Dendritic cell treated with granulocyte-macrophage colony-stimulating factor and Interleukin-4, amounts not matched to agents 40 ng/mL and 50 ng/mL, for 4 days (primary cell): ENCODE data around the gene ATP2B2.

ENCODE experiments used
- H3K27ac Mint-ChIP-seq: one replicate; pipeline ENCODE4 v1.8.0; 2022; ENCODE audit warnings: mild to moderate bottlenecking, mixed read lengths
- H3K27me3 Mint-ChIP-seq: one replicate; pipeline ENCODE4 v1.8.0; 2022; ENCODE audit warnings: mild to moderate bottlenecking, mixed read lengths
- H3K36me3 Mint-ChIP-seq: one replicate; pipeline ENCODE4 v1.8.0; 2022; ENCODE audit warnings: low read depth, mixed read lengths
- H3K4me1 Mint-ChIP-seq: one replicate; pipeline ENCODE4 v1.8.0; 2022; ENCODE audit warnings: low read depth, mixed read lengths
- H3K4me3 Mint-ChIP-seq: one replicate; pipeline ENCODE4 v1.8.0; 2022; ENCODE audit warnings: mild to moderate bottlenecking, moderate library complexity, mixed read lengths
- H3K9me3 Mint-ChIP-seq: one replicate; pipeline ENCODE4 v1.8.0; 2022; ENCODE audit warnings: mixed read lengths
- intact Hi-C: fragments of 100-400 bp; cut with micrococcal nuclease; formaldehyde crosslinking; loops from one replicate; pipeline ENCODE4 v1.15.0; 2022

The ATP2B2 gene

DNA sequence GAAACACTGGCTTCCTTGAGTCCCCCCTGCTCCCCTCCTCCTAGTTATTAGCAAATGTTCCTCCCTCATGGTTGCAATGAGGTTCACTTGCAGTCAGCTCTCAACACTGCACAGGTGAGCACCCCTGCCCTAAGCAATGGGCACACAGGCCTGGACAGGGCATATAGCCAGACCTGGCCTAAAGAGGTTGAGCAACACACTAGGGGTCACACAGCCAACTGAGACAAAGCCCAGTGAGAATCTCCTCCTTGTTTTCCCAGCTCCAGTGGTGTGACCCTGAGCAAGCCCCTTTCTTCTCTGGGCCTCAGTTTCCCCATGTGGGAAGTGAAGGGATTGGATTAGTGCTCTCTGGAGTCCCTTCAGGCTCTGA, 49.9 kb downstream of the ATP2B2 start:
- Mint-ChIP-seq H3K4me3 (no peak overlapping the region), H3K27me3 (peaks cover 22% of the 10 kb centered on the region), H3K27ac (no peak overlapping the region), H3K36me3 (no peaks in the 10 kb centered on the region), H3K4me1 (peaks cover 18% of the 10 kb centered on the region), H3K9me3 (no peaks in the 10 kb centered on the region)
- intact Hi-C loops: no loop called here

DNA sequence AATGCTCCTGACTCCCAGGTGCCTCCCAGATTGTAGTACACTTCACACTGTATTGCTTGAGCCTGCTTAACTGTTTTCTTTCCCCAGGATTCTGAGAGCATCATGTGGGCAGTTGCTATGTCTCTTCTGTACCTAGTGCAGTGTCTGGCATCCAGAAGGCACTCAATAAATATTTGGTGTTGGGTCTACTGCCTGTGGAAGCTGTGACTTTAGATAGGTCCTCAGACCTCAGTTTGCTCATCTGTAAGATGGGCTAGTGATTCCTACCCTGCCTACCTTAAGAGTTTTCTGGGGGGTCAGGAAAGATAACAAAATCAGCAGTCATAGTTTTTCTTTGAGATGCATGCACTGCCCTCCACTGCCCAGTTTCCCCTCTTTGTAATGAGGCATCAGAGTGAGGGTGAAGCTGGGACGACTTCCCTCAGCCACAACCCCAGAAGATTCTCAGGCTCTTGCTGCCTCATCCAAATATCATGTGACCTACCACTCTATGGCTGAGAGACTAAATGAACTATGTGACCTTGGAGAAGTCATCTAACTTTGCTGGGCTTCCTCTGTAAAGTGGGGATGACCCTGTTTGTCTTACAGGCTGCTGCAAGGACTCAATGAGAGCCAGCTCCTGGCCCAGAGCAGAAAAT, 50.4 kb downstream of the ATP2B2 start:
- Mint-ChIP-seq H3K4me1 (peaks cover 18% of the 10 kb centered on the region), H3K27ac (no peak overlapping the region), H3K9me3 (no peaks in the 10 kb centered on the region), H3K4me3 (no peak overlapping the region), H3K27me3 (peaks cover 22% of the 10 kb centered on the region), H3K36me3 (no peaks in the 10 kb centered on the region)
- intact Hi-C loops: no loop called here

GRCh38 chr3:10453431-10454163, 51.8 kb downstream of the ATP2B2 start:
- Mint-ChIP-seq H3K4me1 (peaks cover 18% of the 10 kb centered on the region), H3K9me3 (no peaks in the 10 kb centered on the region), H3K27me3 (peaks cover 16% of the 10 kb centered on the region), H3K4me3 (no peak overlapping the region), H3K36me3 (no peaks in the 10 kb centered on the region), H3K27ac (no peak overlapping the region)
- intact Hi-C loops: no loop called here

- H3K4me3 Mint-ChIP-seq: no peak overlapping the region
- no peaks in the 10 kb centered on the region for H3K36me3 Mint-ChIP-seq
- H3K4me1 Mint-ChIP-seq: no peaks in the 10 kb centered on the region
- H3K27ac Mint-ChIP-seq: no peak overlapping the region
- H3K9me3 Mint-ChIP-seq: no peaks in the 10 kb centered on the region
- H3K27me3 Mint-ChIP-seq: peaks cover 13% of the 10 kb centered on the region
- intact Hi-C loops: no loop called here
Measured at GRCh38 chr3:10450494-10451440, 54.6 kb downstream of the ATP2B2 start.

GRCh38 chr3:10449436-10449835, 56.0 kb downstream of the ATP2B2 start:
- Mint-ChIP-seq H3K36me3 (no peaks in the 10 kb centered on the region), H3K9me3 (no peaks in the 10 kb centered on the region), H3K4me1 (no peaks in the 10 kb centered on the region), H3K27me3 (peaks cover 15% of the 10 kb centered on the region), H3K4me3 (no peak overlapping the region), H3K27ac (no peak overlapping the region)
- intact Hi-C loops: no loop called here

- no peaks in the 10 kb centered on the region for H3K36me3 Mint-ChIP-seq
- H3K4me3 Mint-ChIP-seq: no peak overlapping the region
- peaks cover 19% of the 10 kb centered on the region for H3K27me3 Mint-ChIP-seq
- intact Hi-C loops: no loop called here
- no peak overlapping the region for H3K27ac Mint-ChIP-seq
- no peaks in the 10 kb centered on the region for H3K9me3 Mint-ChIP-seq
- H3K4me1 Mint-ChIP-seq: peaks cover under 1% of the 10 kb centered on the region
Measured at GRCh38 chr3:10448544-10448943, 56.8 kb downstream of the ATP2B2 start.

- H3K4me1 Mint-ChIP-seq: peaks cover 6% of the 10 kb centered on the region
- no peaks in the 10 kb centered on the region for H3K9me3 Mint-ChIP-seq
- intact Hi-C loops: no loop called here
- H3K4me3 Mint-ChIP-seq: no peak overlapping the region
- no peaks in the 10 kb centered on the region for H3K36me3 Mint-ChIP-seq
- peaks cover 21% of the 10 kb centered on the region for H3K27me3 Mint-ChIP-seq
- no peak overlapping the region for H3K27ac Mint-ChIP-seq
Measured at GRCh38 chr3:10447527-10448260, 57.7 kb downstream of the ATP2B2 start.

DNA sequence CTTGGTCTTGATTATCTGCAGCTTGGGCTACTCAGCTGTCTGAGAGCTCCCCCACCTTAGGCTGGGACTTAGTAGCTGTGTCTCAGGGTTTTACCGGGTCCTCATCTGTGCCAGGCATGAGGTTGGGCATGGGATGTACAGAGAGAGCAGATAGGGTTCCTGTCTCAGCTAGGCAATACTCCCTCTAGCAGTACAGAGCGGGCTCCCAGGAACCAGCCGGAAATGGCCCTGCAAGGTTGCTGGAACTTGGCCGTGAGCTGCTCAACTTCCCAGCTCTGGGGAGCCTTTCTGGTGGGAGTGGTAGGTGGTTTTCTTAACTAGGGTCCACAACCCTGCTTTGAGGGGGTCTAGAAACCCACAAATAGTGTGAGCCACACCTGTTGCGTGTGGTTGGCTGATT, 58.3 kb downstream of the ATP2B2 start:
- intact Hi-C loops: no loop called here
- Mint-ChIP-seq H3K9me3 (no peaks in the 10 kb centered on the region), H3K4me3 (no peak overlapping the region), H3K27me3 (peaks cover 18% of the 10 kb centered on the region), H3K27ac (no peak overlapping the region), H3K36me3 (no peaks in the 10 kb centered on the region), H3K4me1 (peaks cover 6% of the 10 kb centered on the region)

DNA sequence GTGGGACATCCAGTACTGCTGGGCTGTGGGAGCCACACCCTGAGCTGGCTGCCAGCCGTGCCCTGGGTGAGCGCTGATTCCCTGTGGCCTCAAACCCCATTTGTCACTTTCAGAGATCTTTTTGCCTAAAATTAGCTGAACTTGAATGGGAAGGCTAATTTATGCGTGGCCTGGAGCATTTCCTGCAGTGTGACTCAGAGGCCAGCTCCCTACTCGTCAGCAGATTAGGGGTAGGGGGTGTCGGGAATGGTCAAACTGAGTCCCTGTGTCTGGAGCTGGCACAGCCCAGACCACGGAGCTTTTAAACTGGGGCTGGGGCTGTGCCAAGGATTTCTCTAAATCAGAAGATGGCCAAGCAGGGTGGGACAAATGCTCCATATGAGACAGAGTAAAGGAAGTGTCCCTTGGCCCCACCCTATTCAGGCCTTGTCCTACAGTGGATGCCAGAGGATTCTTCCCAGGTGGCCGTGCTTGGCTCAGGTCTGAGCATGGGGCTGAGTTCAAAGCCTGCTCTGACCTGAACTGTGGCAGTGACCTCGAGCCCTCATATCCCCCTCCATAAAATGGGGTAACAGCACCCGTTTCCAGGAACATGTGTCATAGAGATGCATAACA, 59.7 kb downstream of the ATP2B2 start:
- H3K9me3 Mint-ChIP-seq: no peaks in the 10 kb centered on the region
- H3K4me1 Mint-ChIP-seq: peaks cover 6% of the 10 kb centered on the region
- no peak overlapping the region for H3K27ac Mint-ChIP-seq
- intact Hi-C loops: no loop called here
- no peak overlapping the region for H3K4me3 Mint-ChIP-seq
- H3K36me3 Mint-ChIP-seq: no peaks in the 10 kb centered on the region
- H3K27me3 Mint-ChIP-seq: peaks cover 12% of the 10 kb centered on the region

DNA sequence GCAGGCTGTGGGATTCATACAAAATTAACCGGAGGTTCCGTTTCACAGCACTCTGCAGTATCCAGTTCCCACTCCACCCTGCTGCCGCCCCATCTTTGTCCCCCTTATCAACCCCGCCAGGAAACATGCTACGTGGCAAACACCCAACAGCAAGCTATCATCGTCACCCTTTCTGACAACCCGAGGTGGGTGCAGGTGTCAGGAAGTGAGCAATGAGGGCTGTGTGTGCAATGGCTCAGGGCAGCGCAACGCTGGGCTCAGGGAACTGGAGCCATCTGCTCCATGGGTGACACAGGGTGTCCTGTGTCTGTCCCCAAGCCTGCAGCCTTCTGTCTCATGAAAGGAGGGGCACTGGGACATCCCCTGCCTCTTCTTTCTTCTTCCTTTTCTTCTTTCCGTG, 60.9 kb downstream of the ATP2B2 start:
- Mint-ChIP-seq H3K9me3 (no peaks in the 10 kb centered on the region), H3K4me1 (peaks cover 6% of the 10 kb centered on the region), H3K36me3 (no peaks in the 10 kb centered on the region), H3K27me3 (peaks cover 12% of the 10 kb centered on the region), H3K4me3 (no peak overlapping the region), H3K27ac (no peak overlapping the region)
- intact Hi-C loops: no loop called here

- no peak overlapping the region for H3K4me3 Mint-ChIP-seq
- H3K36me3 Mint-ChIP-seq: no peaks in the 10 kb centered on the region
- H3K4me1 Mint-ChIP-seq: peaks cover 6% of the 10 kb centered on the region
- H3K27me3 Mint-ChIP-seq: peaks cover 12% of the 10 kb centered on the region
- intact Hi-C loops: no loop called here
- H3K9me3 Mint-ChIP-seq: no peaks in the 10 kb centered on the region
- H3K27ac Mint-ChIP-seq: no peak overlapping the region
Measured at GRCh38 chr3:10444110-10444429, 61.3 kb downstream of the ATP2B2 start.

DNA sequence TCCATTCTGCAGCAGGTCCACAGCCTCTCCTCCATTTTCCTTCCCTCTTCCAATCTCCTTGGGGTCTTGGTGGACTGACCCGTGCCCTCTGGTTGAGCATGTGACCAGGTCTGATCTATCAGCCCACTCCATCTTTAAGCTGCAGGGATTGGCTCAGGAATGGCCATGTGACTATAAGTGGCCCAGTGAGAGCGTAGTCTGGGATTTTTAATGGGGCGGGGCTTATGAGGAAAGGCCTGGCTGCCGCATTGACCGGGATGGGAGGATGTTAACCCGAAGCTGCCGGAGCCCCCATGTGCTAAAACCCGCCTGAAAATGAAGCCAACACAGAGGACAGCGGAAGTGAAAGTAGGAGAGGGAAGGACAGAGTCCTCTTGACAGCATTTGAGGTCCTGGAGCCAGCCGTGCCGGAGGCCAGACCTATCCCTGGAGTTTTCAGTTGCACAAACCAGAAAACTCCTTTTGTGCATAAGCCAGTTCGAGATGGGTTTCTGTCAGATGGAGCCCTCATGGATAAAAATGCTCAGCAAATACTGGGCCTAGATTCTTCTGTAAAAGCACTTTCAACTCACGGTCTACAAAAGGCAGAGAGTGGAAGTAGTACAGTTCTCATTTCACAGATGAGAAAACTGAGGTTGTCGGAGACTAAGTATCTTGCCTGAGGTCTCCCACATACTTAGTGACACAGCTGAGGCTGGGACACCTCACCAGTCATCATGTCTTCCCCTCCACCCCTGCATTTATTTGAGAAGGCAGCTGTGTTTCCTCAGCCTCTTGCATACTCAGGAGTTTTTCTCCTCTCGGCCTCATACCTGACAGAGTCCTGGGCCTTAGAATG, 61.9 kb downstream of the ATP2B2 start:
- no peak overlapping the region for H3K27ac Mint-ChIP-seq
- peaks cover 12% of the 10 kb centered on the region for H3K27me3 Mint-ChIP-seq
- peaks cover 6% of the 10 kb centered on the region for H3K4me1 Mint-ChIP-seq
- no peaks in the 10 kb centered on the region for H3K9me3 Mint-ChIP-seq
- intact Hi-C loops: no loop called here
- no peaks in the 10 kb centered on the region for H3K36me3 Mint-ChIP-seq
- no peak overlapping the region for H3K4me3 Mint-ChIP-seq
